K562 (cell line): ENCODE data around the gene NECAB3. TPM values are rescaled to one million over a fixed set of nuclear protein-coding genes. Genes with fewer than 3 reads are reported as not detected.

Experiments used
- ATAC-seq: fragments of 200-7000 bp; cut with Tn5 transposase; 3 replicates; pipeline ENCODE4 v1.9.1; 2020; ENCODE audit warnings: moderate library complexity
- BruUV-seq: library from RNA; stranded (reverse); fragments of 400-500 nt; replicated peaks from 2 replicates; lab custom pipeline; 2021; lab: Mats Ljungman, UMichigan
- CTCF ChIA-PET: fragments of 300-600 bp; formaldehyde crosslinking; extraction: SDS; loops from one replicate; lab custom pipeline; 2021; ENCODE audit warnings: low intra/inter-chr PET ratio; lab: Yijun Ruan, JAX
- POLR2A ChIA-PET: fragments of 300-600, 350-650 bp; sonication (Branson Sonifier 250); formaldehyde crosslinking; extraction: SDS; loops from one replicate; lab custom pipeline; 2021; ENCODE audit warnings: antibody characterized with exemption, inconsistent platforms; lab: Yijun Ruan, JAX
- DNase-seq, 4 experiments: peaks; one replicate each; pipeline versions ENCODE4 v3.0.0 to v3.0.0-alpha.2; 2011 to 2018; ENCODE audit warnings: low spot score in 3 of 4, mixed read lengths in 3 of 4; ENCODE audit errors: extremely low read depth in 1 of 4
- FAIRE-seq: peaks from 2 replicates; lab custom pipeline; 2011; peaks lifted over from hg19 to GRCh38; lab: Jason Lieb, UNC
- H2AFZ ChIP-seq: 2 replicates; pipeline ENCODE4 v1.6.0; 2011; ENCODE audit warnings: low read depth, low read length, control low read depth, inconsistent platforms
- H3K27ac ChIP-seq: fragments of 200-600 bp; 3 replicates; pipeline ENCODE4 v1.8.0; 2011; ENCODE audit warnings: low read depth, mild to moderate bottlenecking, control low read depth, inconsistent platforms, low read length, moderate library complexity, mixed read lengths; ENCODE audit errors: extremely low read depth
- H3K27me3 ChIP-seq, 2 experiments: fragments of 300-600 bp in 1 of 2; 2 replicates in 1 of 2; 3 replicates in 1 of 2; pipeline versions ENCODE4 v1.6.0 to v1.8.0; 2011; ENCODE audit warnings: inconsistent platforms in 2 of 2, low read length in 2 of 2, mild to moderate bottlenecking in 1 of 2, mixed read lengths in 1 of 2, moderate library complexity in 1 of 2; ENCODE audit not compliant: control insufficient read depth in 2 of 2, insufficient read depth in 2 of 2
- H3K36me3 ChIP-seq: fragments of 300-600 bp; 3 replicates; pipeline ENCODE4 v1.8.0; 2011; ENCODE audit warnings: mild to moderate bottlenecking, low read length, inconsistent platforms; ENCODE audit not compliant: control insufficient read depth, insufficient read depth
- H3K4me1 ChIP-seq, 2 experiments: fragments of 200-600 bp in 1 of 2; replicated peaks in 1 of 2; 2 replicates in 1 of 2; 3 replicates in 1 of 2; pipeline versions ENCODE4 v1.5.1 to v1.8.0; 2011; ENCODE audit warnings: inconsistent platforms in 2 of 2, low read length in 2 of 2, mild to moderate bottlenecking in 1 of 2, mixed read lengths in 1 of 2, moderate library complexity in 1 of 2; ENCODE audit not compliant: control insufficient read depth in 2 of 2, insufficient read depth in 2 of 2
- H3K4me2 ChIP-seq: 2 replicates; pipeline ENCODE4 v1.6.1; 2011; ENCODE audit warnings: low read length, control low read depth, inconsistent platforms, mixed read lengths; ENCODE audit not compliant: insufficient read depth
- H3K4me3 ChIP-seq: fragments of 200-600 bp; sonication (generic), shearing (Covaris generic); 2 replicates; pipeline ENCODE4 v1.5.1; 2016; ENCODE audit warnings: control low read depth, inconsistent platforms
- H3K79me2 ChIP-seq: fragments of 200-600 bp; 3 replicates; pipeline ENCODE4 v1.8.0; 2011; ENCODE audit warnings: low read length, inconsistent platforms; ENCODE audit not compliant: control insufficient read depth, insufficient read depth
- H3K9ac ChIP-seq, 2 experiments: 2 replicates each; pipeline versions ENCODE4 v1.6.0 to v1.6.1; 2011; ENCODE audit warnings: low read depth in 2 of 2, low read length in 2 of 2, control low read depth in 1 of 2, inconsistent platforms in 1 of 2, mild to moderate bottlenecking in 1 of 2, mixed read lengths in 1 of 2; ENCODE audit not compliant: insufficient read depth in 1 of 2
- H3K9me1 ChIP-seq: one replicate; pipeline ENCODE4 v1.6.0; 2011; ENCODE audit warnings: inconsistent platforms, mild to moderate bottlenecking, low read length, moderate library complexity; ENCODE audit not compliant: control insufficient read depth, insufficient read depth
- H3K9me3 ChIP-seq: replicated peaks from 2 replicates; pipeline ENCODE4 v1.5.1; 2011; ENCODE audit warnings: low read depth, low read length, inconsistent platforms; ENCODE audit not compliant: control insufficient read depth, insufficient read depth
- H4K20me1 ChIP-seq: replicated peaks from 2 replicates; pipeline ENCODE4 v1.6.1; 2011; ENCODE audit warnings: low read length, inconsistent platforms, mixed read lengths; ENCODE audit not compliant: control insufficient read depth, insufficient read depth
- CEBPG ChIP-seq, 3 experiments: fragments of 200-800 bp in 1 of 3; sonication (Bioruptor generic) in 1 of 3; sonication (generic) in 1 of 3; formaldehyde crosslinking in 1 of 3; IDR thresholded peaks in 2 of 3; conservative IDR thresholded peaks in 1 of 3; 2 replicates each; pipeline versions ENCODE4 v1.6.1 to v1.8.0; 2016 to 2022; ENCODE audit warnings: missing compliant biosample characterization in 2 of 3, missing genetic modification characterization in 2 of 3, mild to moderate bottlenecking in 1 of 3, missing genetic modification reagents in 1 of 3
- CHD1 ChIP-seq: fragments of 200-600 bp; sonication (generic); IDR thresholded peaks from one replicate; pipeline ENCODE4 v1.6.1; 2012; ENCODE audit warnings: mild to moderate bottlenecking, moderate library complexity, low read length, inconsistent platforms
- MYNN ChIP-seq, 2 experiments: sonication (generic); formaldehyde crosslinking in 1 of 2; IDR thresholded peaks; 2 replicates each; pipeline versions ENCODE4 v1.5.0 to v1.6.1; 2016 to 2020; ENCODE audit warnings: antibody characterized with exemption in 1 of 2, missing genetic modification reagents in 1 of 2
- ZBTB40 ChIP-seq, 2 experiments: fragments of 450-650 bp in 1 of 2; sonication (generic) in 1 of 2; formaldehyde crosslinking in 1 of 2; IDR thresholded peaks; 2 replicates each; pipeline versions ENCODE4 v1.7.1 to v1.9.0; 2016 to 2022; ENCODE audit warnings: inconsistent platforms in 1 of 2, mild to moderate bottlenecking in 1 of 2, missing genetic modification reagents in 1 of 2
- WGBS: fragments of 100-300 bp; shearing (Covaris generic); methylation state at CpG from one replicate; pipeline ENCODE4 v1.1.6; 2016; ENCODE audit warnings: low coverage, mixed read lengths; ENCODE audit not compliant: insufficient coverage; ENCODE audit errors: missing lambda C conversion rate; 5-methylcytosine and 5-hydroxymethylcytosine counted together
- in situ Hi-C: fragments of 300-500 bp; cut with MboI; formaldehyde crosslinking; loops from 4 replicates; pipeline ENCODE4 v1.15.0; 2018; ENCODE audit warnings: inconsistent platforms, mixed read lengths
- intact Hi-C: fragments of 100-400 bp; cut with micrococcal nuclease; formaldehyde crosslinking; loops from 2 replicates; pipeline ENCODE4 v1.14.2; 2022
- polyA plus RNA-seq, 8 experiments: library from polyadenylated mRNA; depleted of rRNA in 4 of 8; stranded (reverse) in 5 of 8; unstranded in 3 of 8; fragments of >200 nt; fragmentation: Nextera tagmentation in 2 of 8; fragmentation: Illumina TruSeq in 1 of 8; extraction: Ambion mirVana in 2 of 8; extraction: Trizol in 1 of 8; gene quantifications; 2 replicates each; pipeline versions ENCODE4 v1.2.1 to v1.2.3, GENCODE V29; 2011 to 2014; ENCODE audit warnings: inconsistent platforms in 1 of 8, missing spikeins in 1 of 8
- total RNA-seq, 7 experiments: library from RNA; depleted of rRNA in 6 of 7; stranded (reverse); fragments of >200 nt in 6 of 7; fragmentation: Illumina TruSeq in 2 of 7; extraction: Trizol in 2 of 7; gene quantifications; 2 replicates each; pipeline versions ENCODE4 v1.2.1 to v1.2.3, GENCODE V29; 2011 to 2021; ENCODE audit warnings: low replicate concordance in 1 of 7

Gene NECAB3
- total and polyA plus RNA-seq, 9 of the 15 experiments (the other 6 are each of a cell fraction or from before 2014, with no cell fraction given) = 0.94 to 63.3 (median 31.5) TPM

DNA sequence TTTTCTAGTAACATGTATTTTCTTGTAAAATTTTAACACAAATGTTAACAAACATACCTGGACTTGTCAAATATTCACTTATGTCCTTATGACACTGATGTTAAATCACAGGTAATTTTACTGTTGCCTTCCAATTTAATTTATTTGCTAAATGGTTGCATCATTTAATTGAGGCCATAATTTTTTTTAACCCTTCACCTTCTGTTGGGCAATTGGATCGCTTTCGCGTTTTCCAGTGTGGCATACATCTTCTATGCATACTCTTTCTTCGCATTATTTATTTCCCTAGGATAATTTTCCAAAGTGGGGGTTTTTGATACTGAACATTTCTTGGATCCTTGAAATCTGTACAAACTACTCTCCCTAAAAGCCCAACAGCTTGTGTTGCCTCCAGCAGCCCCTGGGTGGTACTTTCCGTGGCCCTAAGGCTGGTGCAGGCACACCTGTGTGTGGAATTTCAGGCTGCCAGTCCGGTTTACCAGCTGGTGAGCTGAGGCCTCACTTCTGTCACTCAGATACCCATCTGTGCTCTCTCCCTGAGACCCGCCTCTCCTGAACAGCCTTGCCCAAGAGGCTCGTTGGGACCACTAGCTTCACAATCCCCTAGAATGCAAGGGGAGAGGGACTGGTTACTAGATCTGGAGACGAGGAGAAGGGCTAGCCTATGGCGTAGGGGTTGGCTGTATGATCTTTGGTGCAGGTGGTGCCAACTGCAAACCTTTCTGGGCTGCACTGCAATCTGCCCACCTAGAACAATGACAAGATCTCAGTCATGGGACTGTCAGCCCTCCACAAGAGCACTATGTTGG lies 23.3 kb downstream of the NECAB3 start:
- no peak for DNase-seq
- Histone ChIP-seq H3K79me2 (no peaks in the 10 kb centered on the region), H3K9ac (no peak overlapping the region; a peak in 1 of 4 replicates), H3K9me1 (peaks cover 9% of the 10 kb centered on the region), H3K36me3 (no peaks in the 10 kb centered on the region), H4K20me1 (peaks cover 22% of the 10 kb centered on the region), H3K27me3 (no peaks in the 10 kb centered on the region), H3K27ac (no peak overlapping the region), H3K4me3 (no peak overlapping the region), H3K9me3 (no peaks in the 10 kb centered on the region; the same call in 1 of the 2 replicates), H3K4me1 (peaks cover 6 to 29% of the 10 kb centered on the region in 2 experiments; a peak in 3 of 5 replicates), H3K4me2 (no peak overlapping the region), H2AFZ (no peak overlapping the region)
- CTCF ChIA-PET = no interaction called here
- FAIRE-seq = no peak
- TF ChIP-seq CHD1 (no peak), MYNN (IDR thresholded peaks at IDR 0.05) (peak; percentile 18; the same call in 1 of the 2 replicates), MYNN (CRISPR knock-in tag; IDR thresholded peaks at IDR 0.05) (no peak), CEBPG (CRISPR knock-in tag; IDR thresholded peaks at IDR 0.05) (no peak), CEBPG (tag; conservative IDR thresholded peaks at IDR 0.05 in 1 of 2, IDR thresholded peaks at IDR 0.05 in 1 of 2) (peak; percentile 45 to 53), ZBTB40 (IDR thresholded peaks at IDR 0.05) (no peak), ZBTB40 (CRISPR knock-in tag; IDR thresholded peaks at IDR 0.05) (0 out of 2 replicates have a peak, but pooled peaks have one; percentile 14)
- POLR2A ChIA-PET = interaction anchor here (0.6 to 1.5 kb wide), 2 partner anchors 82 to 300 kb away, joined by 3 to 4 read pairs; no protein-coding TSS in a partner anchor
- ATAC-seq = no peak
- in situ Hi-C loops (loop anchor here (5.0 to 10.0 kb wide), 2 partner anchors 199 to 236 kb away; no protein-coding TSS in a partner anchor), intact Hi-C loops (loop anchor here (5.0 kb wide), 1 partner anchor 249 kb away; the partner anchor contains the start of gene CDK5RAP1)
- no TSS peak for BruUV-seq
- WGBS = 52% methylated on average over 10 of the region's 10 CpGs
